NCI-H1436 treated with DMSO at 0.1 percent for 48 hours (cell line): ENCODE results near the gene VPS52.

Experiments used
- DNase-seq: peaks from one replicate; lab custom pipeline; 2025; lab: John Stamatoyannopoulos, UW

The VPS52 gene

DNA sequence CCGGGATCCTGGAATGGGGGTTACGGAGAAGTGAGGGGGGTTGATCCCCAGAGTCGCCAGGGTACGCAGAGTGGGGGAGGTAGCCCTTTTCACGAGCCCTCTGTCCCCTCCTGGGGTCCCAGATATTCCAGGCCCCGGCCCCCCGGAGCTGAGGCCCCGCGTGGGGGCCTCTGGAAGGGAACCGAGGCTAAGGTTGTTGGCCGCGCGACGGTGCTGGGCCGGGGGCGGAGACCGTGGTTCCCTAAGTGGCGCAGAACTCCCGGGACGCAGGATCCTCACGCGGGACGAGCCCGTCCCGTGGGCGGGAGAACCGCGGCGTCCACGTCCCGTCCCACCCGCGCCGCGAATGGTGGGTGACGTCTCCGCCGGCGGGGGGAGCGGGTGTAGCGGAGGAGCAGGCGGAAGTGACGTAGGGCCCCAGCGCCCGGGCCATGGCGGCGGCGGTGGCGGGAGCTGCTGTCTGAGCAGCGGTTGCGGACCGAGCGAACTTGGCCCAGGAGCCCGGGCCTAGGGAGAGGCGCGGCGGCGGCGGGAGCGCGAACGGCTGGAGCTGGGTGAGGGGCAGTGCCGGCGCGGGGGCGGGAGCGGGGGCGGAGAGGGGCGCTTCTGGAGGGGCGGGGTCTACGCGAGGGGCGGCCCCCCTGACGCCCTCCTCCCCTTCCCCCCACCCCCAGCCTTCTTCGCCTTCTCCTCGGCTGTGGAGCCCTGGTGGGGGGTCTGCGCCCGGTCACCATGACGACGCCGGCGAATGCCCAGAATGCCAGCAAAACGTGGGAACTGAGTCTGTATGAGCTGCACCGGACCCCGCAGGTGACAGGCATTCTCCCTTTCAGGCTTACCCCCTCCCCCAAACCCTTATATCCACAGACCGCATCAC, 63.3 kb downstream of the VPS52 start, which contains the start of gene RING1:
RING1 (plus strand) TSS at position 410 of the 877 bp plus-strand sequence; CDS start at position 733, 323 bp downstream.
- DNase-seq = no peak

DNA sequence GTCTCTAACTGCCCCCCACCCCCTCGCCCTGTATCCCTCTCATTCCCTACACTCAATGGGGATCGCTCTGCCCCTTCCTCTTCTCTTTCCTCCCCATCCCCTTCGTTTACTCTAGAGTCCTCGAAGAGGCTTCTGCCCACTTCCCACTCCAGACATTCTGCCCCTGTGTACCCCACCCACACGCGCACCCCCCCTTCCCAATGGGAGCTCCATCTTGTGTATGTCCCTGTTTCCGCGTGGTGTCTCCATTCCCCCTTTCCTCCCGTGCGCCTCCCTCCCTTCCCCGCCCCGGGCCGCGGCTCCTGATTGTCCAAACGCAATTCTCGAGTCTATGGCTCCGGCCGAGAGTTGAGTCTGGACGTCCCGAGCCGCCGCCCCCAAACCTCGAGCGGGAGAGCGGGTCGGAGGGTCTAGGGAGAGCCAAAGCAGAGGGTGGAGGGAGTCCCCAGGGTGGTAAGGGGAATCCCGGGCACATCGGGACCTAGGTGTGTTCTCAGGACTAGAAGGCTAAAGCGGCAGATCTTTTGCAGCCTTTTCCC, 64.1 kb downstream of the VPS52 start:
- DNase-seq = no peak

DNA sequence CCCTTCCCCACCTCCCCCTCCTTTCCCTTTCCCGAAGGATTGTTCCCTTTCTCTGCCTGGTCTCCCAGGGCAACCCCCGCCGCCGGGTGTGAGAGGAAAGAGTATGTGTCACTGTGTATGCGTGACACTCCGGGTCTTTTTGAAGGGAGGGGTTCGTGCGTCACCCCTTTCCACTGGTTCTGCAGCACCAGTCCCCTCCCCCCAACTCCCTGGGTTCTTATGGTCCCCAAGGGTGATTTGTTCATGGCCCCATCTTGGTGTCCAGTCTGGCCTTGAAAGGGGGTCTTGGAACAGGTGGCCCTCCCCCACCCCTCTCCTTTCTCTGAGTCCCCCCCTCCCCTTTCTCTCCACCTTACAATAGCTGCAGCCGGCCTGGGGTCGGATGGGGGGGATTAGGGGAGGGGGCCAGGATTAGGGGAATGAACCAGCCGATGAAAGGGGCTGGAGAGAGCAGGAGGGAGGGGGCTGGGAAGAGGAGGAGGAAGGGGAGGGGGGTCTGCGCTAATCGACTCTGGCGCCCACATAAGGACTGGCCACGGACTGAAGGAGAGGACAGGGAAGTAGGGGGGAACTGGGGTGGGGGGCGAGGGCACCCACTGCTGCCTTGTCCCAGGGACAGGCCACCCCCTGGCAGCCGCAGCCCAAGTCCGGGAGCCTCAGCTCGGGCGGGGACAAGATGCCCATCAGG, 64.7 kb downstream of the VPS52 start:
- no peak for DNase-seq

- DNase-seq = no peak
These were observed 65.4 kb downstream of the VPS52 start for GRCh38 chr6:33206027-33206863.

DNA sequence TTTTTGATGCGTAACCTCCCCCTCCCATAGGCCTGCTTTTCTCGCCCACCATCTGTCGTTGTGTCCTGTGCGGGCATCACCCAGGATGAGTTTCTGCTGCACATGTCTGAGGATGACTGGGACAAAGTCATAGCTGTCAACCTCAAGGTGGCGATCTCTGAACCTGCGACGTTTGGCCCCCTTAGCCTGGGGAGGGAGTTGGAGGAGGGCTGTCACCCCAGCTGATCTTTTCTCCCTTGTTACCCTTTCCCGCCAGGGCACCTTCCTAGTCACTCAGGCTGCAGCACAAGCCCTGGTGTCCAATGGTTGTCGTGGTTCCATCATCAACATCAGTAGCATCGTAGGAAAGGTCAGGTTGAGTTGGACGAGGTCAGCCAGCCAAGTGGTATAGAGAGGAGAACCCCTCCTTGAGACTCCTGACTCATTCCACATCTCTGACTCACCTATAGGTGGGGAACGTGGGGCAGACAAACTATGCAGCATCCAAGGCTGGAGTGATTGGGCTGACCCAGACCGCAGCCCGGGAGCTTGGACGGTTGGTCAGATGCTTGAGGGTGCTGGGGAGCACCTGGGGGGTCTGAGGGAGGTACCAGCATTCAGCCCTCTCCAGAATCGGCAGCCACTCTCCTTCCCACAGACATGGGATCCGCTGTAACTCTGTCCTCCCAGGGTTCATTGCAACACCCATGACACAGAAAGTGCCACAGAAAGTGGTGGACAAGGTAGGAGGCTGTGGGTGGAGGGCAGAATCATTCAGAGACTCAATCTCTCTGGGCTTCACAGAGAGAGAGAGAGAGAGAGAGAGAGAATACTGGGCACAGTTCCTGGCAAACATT, 66.3 kb downstream of the VPS52 start:
- DNase-seq = no peak

- DNase-seq = peak; percentile 43
These were observed 67.1 kb downstream of the VPS52 start, which contains the start of gene HSD17B8 for GRCh38 chr6:33204415-33205190. Gene HSD17B8, plus strand, starts transcription at chr6:33204655. Its CDS starts 14 bp downstream, at chr6:33204669.

DNA sequence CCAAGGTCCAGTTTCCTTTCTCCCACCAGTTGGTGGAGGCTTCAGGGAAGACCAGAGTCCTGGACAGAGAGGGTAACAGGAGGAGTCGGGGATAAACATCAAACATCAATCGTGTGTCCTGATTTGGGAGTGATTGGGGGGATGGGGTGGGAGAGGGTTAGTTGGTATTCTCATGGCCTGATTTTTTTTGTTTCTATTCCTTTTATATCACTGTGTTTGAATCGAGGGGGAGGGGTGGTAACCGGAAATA, 67.6 kb downstream of the VPS52 start:
- no peak for DNase-seq

DNA sequence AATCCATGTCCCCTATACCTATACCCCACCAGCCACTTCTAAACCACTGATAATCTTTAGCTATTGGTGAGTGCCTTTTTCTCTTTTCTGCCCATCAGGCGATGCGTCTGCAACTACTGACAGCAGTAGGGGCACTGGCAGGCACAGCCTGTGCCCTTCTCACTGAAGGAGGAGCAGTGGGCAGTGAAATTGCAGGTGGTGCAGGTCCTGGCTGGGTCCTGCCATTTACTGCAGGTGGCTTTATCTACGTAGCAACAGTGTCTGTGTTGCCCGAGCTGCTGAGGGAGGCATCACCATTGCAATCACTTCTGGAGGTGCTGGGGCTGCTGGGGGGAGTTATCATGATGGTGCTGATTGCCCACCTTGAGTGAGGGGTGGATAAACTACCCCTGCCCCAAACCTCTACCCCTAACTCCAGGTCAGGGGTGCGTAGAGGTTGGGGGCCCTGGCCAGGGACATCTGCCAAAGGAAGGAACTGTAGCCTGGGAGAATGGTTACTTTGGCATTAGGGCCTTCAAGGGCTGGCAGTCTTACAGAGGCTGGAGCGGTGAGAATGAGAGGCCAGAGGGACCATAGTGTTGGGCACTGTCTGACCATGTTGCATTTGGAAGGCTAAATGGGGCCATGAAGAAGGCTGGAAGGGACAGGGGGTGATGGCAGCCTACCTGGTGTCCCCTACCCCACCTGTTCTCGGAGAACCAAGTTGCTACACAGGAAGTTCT, 68.1 kb downstream of the VPS52 start:
- no peak for DNase-seq

DNA sequence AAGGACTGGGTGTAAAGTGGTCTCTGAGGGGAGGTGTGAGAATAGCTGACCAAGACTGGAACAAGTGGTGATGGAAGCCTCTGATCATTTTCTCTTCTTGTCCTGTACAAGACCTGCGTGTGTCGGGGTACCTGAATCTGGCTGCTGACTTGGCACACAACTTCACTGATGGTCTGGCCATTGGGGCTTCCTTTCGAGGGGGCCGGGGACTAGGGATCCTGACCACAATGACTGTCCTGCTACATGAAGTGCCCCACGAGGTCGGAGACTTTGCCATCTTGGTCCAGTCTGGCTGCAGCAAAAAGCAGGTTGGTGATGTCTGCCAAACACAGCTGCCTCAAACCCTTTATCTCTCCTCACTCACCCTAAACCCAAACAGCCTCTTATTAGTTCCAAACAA, 68.9 kb downstream of the VPS52 start:
- DNase-seq = no peak

DNA sequence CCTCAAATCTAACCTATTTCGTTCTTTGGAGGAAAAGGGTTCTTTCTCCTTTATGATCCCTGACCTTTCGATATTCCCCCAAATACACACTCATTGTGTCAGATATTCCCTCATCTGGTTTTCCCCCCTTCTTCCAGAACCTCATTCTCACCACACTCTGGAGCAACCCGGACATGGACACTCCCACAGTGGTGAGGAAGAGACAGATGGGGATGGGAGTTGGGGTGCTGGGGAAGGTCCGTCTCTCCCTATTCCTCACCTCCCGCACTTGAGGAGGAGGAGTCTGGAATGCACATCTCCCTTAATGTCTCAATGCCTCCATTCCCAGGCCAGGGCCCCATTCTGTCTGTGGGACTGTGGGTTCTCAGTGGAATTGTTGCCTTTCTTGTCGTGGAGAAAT, 69.7 kb downstream of the VPS52 start:
- DNase-seq = no peak

DNA sequence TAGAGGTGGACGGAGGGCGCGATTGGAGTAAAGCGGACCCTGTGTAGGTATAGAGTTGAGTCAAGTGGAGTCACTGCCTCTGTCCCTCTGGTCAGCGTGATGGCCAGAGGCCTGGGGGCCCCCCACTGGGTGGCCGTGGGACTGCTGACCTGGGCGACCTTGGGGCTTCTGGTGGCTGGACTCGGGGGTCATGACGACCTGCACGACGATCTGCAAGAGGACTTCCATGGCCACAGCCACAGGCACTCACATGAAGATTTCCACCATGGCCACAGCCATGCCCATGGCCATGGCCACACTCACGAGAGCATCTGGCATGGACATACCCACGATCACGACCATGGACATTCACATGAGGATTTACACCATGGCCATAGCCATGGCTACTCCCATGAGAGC, 70.5 kb downstream of the VPS52 start:
- no peak for DNase-seq
